GM12801 (cell line): ENCODE data around the gene NUP85.

Experiments
- CTCF ChIP-seq: IDR thresholded peaks from one replicate; pipeline ENCODE4 v1.5.1; 2011; ENCODE audit warnings: control low read depth; ENCODE audit not compliant: insufficient read length; ENCODE audit errors: extremely low read depth

NUP85 gene

DNA sequence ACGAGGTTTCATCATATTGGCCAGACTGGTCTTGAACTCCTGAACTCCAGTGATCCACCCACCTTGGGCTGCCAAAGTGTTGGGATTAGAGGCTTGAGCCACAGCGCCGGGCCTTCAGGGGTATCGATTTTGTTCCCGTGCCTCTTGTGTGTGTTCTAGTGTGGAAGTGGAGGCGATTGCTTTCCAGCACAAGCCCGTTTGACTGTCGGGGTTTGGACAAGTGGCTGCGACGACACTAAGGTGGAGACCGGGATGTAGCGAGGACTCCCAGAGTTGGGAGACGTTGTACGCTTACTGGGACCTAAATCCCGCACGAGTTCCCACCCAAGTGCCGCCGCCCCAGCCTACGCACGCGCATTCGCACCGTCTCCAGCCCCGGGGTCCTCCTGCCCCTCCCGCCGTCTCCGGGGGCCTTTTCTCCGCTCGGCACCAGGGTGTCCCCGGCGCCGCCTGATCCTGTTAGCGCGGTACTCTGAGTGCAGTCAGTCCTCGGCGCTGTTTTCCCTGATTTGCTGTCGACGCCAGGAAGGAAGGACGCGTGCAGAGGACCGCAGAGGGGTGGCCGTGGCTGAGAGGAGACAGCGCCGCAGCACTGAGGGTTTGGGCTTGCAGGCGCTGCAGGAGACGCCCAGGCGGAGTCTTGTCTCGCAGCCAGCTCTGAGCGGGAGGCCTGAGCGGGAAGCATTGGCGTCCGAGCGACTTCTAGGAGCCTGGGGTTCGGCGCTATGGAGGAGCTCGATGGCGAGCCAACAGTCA lies at the start of gene NUP85:
Gene NUP85, plus strand, starts transcription at position 643 of the 756 bp plus-strand sequence. Its CDS starts 83 bp downstream, at position 726.
- TF ChIP-seq CTCF: no peak

DNA sequence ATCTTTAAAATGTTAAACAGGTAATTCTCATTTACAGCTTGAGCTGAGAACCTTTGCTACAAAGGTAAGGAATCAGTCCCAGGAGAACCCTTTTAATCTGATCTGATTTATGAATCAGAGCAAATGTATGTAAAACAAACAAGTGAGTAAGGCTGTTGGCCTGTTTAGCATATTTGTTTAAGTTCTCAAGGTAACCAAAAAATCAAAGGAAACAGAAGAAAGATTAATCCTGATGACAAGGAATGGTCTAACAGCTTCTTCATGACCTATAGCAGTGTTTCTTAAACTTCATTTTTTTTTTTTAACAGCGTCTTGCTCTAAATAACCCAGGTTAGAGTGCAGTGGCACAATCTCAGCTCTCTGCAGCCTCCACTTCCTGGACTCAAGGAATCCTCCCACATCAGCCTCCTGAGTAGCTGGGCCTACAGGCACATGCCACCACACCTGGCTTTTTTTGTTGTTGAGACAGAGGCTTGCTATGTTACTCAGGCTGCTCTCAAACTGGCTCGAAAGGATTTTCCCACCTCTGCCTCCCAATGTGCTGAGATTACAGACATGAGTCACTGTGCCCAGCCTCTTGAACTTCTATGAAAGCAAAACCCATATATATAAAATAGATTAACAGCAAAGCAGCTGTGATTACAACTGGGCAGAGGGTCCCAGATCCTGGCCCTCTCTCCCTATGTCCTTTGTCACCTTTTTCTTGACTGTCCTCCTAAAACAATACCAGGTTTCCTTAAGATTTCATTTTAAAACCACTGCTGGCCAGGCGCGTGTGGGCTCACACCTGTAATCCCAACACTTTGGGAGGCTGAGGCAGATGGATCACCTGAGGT lies 46.1 kb upstream of the NUP85 start:
- TF ChIP-seq CTCF: no peak

GRCh38 chr17:75160211-75160610 lies 45.3 kb upstream of the NUP85 start:
- TF ChIP-seq CTCF: no peak

DNA sequence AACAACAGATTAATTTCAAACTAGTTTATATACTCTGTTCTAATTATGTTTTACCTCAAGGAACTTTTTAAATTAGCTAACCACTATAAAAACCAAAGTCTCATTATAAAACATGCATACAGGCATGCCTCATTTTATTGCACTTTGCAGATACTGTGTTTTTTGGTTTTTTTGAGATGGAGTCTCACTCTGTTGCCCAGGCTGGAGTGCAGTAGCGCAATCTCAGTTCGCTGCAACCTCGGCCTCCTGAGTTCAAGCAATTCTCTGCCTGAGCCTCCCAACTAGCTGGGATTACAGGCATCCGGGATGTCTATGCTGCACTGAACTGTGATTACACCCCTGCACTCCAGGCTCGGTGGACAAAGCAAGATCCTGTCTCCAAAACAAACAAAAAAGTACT lies 42.4 kb upstream of the NUP85 start:
- TF ChIP-seq CTCF: no peak

- TF ChIP-seq CTCF: no peak
These were observed 36.5 kb upstream of the NUP85 start for GRCh38 chr17:75168998-75169397.

DNA sequence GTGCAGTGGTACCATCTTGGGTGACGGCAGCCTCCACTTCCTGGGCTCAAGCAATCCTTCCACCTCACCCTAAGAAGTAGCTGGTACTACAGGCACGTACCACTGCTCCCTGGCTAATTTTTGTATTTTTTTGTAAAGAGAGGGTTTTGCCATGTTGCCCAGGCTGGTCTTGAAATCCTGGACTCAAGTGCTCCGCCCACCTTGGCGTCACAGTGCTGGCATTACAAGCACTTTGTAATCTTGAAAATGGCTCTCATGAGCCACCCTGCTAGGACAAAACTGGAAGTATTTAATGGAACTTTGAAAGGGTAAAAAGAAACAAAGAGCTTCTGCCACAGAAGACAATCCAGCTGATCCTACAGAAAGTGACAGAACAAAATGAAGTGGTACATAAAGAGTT lies 32.0 kb upstream of the NUP85 start:
- TF ChIP-seq CTCF: no peak

DNA sequence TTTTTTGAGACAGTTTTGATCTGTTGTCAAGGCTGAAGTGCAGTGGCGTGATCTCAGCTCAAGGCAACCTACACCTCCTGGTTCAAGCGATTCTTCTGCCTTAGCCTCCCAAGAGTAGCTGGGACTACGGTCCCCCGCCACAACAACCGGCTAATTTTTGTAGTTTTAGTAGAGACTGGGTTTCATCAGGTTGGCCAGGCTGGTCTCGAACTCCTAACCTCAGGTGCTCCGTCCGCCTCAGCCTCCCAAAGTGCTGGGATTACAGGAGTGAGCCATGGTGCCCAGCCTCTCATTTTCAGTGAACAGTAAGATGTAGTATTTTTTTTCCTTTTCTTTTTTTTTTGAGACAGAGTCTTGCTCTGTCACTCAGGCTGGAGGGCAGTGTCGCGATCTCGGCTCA lies 30.5 kb upstream of the NUP85 start:
- no peak for TF ChIP-seq CTCF
